Fibroblast of lung (primary cell): ENCODE results near the gene NUDCD2.

ENCODE experiments used
- CTCF ChIP-seq, 2 donors: IDR thresholded peaks in 1 of 2; conservative IDR thresholded peaks in 1 of 2; 1 replicate in 1 of 2; 2 replicates in 1 of 2; pipeline ENCODE4 v1.5.1; 2011 to 2012; ENCODE audit warnings: low read length in 2 of 2, control low read depth in 1 of 2, inconsistent platforms in 1 of 2, low read depth in 1 of 2, mild to moderate bottlenecking in 1 of 2
- EZH2 ChIP-seq: IDR thresholded peaks from 2 replicates; pipeline ENCODE4 v1.5.1; 2012; ENCODE audit warnings: low read length, control low read depth, mild to moderate bottlenecking; ENCODE audit errors: missing control alignments

DNA sequence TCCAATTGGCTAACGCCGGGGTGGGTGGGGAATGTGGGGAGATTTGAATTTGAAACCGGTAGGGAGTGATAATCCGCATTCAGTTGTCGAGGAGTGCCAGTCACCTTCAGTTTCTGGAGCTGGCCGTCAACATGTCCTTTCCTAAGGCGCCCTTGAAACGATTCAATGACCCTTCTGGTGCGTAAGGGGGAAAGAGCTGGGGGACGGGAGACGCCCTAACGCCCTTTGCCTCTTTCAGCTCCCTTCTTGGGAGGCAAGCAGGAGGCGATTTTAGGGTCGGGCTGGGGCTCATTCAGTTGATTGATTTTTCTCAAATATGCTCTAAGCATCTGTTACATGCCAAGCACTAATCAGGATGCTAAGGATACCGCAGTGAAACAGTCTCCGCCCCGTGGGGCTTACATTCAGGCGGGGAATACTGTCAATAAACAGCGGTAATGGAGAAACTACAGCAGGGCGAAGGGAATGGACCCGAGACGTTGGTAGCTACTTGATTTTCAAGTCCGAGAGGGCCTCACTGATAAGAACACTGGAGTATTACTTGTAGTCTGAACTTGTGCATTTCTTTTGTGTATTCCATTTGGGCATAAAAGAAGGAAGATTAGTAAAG, 765 bp upstream of the NUDCD2 start, which contains the start of gene HMMR:
- no peak for TF ChIP-seq CTCF (conservative IDR thresholded peaks at IDR 0.05 in 1 of 2, IDR thresholded peaks at IDR 0.05 in 1 of 2; ENCODE audit: low read depth in 1 of 2, low read length in 2 of 2)
- TF ChIP-seq EZH2, result no peak
